HG03135 (cell line): Measurements from ENCODE around the gene TMEM217.
"Not testable (repeated sequence)": the region's sequence is repeated elsewhere in the genome, so short reads cannot be mapped to it uniquely, and the experiment has no call there.

ENCODE experiments used
- ATAC-seq: cut with Tn5 transposase; IDR thresholded peaks from one replicate; pipeline ENCODE4 v1.9.1; 2021; ENCODE audit warnings: mild to moderate bottlenecking, moderate library complexity; ENCODE audit not compliant: unreplicated experiment

Gene TMEM217

GRCh38 chr6:37218511-37218910 lies 39.4 kb downstream of the TMEM217 start:
- no peak for ATAC-seq

GRCh38 chr6:37218061-37218460 lies 39.9 kb downstream of the TMEM217 start:
- no peak for ATAC-seq

DNA sequence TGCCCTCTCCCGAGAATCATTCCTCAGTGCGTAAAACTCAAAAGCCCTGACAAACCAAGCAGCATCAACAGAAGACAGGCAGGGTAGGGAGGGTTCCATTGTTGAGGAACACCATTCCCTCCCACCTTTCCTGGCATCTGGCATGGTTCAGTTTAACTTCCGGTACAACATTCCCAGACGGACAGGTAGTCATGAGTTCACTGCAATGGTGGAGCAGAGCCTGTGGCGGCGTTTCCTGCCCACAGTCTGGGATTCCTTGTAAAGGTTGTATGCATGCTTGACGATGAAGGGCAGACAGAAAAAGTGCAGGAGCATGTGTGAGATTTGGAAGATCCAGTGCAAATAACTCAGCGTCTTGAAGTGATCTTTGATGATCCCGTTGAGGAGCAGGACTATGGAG lies 45.7 kb downstream of the TMEM217 start:
- no peak for ATAC-seq

DNA sequence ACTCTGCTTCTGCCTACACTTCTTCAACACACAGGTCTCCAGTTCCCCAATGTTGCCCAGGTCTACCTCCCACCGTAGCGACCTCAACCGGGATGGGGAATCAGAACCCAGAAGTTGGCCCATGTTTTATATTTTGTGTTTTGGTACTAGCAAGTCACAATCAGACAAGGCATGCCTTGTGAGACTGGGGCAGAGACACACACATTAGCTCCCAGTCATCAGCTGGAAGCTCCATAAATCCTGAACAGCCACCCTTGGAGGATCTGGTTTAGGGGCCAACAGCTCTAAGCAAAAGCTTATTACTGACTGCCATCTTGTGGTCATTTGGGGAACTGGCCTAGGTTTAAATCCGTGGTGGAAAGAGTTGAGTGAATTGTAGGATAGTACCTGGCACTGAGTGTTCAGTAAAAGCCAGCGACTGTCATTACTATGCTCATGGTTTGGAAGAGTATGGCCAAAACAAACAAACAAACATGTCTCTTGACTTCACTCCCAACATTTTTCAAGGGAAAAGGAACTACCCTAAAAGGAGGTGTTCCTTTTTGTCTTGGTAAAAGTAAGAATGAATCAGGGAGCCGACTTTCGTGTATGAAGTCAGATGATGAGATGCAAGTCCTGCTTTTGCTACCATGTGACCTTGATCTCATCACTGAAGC lies 47.5 kb downstream of the TMEM217 start:
- no peak for ATAC-seq

DNA sequence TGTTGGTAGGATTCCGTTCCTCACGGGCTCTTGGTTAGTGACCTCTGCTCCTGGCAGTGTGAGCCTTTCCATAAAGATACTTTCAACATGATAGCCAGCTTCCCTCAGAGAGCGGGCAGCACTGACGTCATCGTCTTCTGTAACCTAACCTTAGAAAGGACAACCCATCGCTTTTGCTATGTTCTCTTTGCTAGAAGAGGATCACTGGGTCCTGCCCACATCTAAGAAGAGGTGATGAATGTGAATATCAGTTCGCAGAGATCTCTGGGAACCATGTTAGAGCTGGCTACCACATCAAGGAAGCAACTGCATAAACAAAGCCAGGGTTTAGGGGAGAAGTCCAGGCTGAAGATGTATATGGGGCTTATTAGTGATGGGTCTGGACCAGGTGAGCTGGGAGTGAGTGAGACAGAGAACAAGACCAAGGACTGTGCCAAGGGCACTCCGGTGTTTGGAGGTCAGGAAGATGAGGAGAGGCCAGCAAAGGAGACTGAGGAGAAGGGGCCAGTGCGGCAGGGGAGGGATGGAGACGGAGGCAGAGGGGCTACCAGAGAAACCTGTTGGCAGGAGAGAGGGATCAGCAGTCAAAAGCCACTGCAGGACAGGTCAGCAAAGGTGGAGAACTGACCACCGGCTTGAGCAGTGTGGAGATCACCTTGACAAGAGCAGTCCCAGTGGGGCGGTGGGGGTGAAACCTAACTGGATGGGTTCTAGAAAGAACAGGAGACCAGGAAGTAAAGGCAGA lies 48.3 kb downstream of the TMEM217 start:
- no peak for ATAC-seq

DNA sequence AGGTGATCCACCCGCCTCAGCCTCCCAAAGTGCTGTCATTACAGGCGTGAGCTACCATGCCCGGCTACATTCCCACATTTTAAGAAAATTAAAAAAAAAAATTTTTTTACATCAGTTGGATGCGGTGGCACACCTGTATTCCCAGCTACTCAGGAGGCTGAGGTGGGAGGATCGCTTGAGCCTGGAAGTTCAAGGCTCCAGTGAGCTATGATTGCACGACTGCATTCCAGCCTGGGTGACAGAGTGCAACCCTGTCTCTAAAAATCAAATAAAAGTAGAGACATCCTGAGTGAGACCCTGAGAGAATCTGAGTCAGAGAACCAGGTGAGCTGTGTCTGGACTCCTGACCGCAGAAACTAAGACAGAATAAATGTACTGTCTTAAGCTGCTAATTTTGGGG lies 49.2 kb downstream of the TMEM217 start:
- no peak for ATAC-seq

- ATAC-seq, result peak; percentile 67
Observed at GRCh38 chr6:37207903-37208456, 50.0 kb downstream of the TMEM217 start.

- no peak for ATAC-seq
Observed at GRCh38 chr6:37206622-37207021, 51.3 kb downstream of the TMEM217 start.

GRCh38 chr6:37205997-37206340 lies 52.0 kb downstream of the TMEM217 start:
- no peak for ATAC-seq

DNA sequence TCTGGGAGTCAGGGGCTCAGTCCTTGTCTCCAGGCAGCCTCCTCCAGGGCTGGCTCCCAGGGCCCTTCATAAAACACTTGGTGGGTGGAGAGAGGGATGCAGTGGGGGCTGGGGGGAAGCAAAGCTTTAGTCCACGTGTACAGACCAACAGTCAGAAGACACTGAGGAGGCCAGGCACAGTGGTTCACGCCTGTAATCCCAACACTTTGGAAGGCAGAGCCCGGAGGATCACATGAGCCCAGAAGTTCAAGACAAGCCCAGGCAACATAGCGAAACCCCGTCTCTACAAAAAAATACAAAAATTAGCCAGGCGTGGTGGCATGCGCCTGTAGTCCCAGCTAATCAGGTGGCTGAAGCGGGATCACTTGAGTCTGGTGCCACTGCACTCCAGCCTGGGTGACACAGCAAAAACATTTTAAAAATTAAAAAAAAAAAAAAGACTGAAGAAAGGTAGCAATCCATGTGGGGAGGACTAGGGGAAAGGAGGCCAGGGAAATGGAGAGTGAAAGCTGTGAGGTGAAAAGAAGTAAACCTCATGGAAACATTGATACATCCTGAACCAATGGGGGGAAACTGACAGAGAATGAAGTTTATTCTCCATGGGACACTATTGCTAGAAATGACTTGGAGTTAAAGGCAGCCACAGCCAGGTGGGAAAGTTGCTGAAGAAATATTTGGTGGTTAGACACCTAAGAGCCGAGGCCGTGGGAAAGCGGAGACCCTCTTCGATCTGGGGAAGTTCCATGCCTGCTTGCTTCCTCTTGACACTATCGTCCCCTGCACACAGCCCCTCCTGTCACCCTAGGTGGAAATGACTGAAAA lies 52.6 kb downstream of the TMEM217 start:
- ATAC-seq, result no peak

- no peak for ATAC-seq
Observed at GRCh38 chr6:37204014-37204751, 53.8 kb downstream of the TMEM217 start.

DNA sequence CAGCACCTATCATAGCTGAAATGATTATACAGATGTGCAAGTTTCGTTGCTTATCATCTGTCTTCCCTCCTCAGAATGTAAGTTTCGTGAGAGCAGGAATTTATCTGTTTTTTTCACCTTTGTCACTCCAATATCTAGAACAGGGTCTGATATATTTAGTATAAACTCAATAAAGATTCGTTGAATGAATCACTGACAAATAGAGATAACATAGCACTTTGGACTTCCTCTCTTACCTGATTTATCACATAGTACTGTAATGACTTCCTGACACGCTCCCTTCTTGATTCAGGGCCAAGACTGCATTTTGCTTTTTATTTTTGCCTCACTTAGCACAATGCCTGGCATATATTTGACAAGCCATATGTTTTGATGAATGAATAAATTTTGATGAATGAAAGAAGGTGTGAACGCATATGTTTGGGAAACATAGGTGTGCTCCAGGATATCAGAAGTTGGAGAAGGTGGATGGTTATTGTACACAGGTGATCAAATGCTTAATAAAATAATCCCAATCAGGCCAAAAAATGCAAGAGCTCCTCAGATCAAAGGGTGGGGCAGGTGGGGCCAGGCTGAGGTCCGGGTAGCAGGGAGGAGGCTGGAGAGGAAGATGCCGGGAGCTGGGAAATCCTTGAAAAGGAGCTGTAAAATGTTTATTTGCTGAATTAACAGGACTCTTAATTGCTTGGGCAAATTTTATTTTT lies 55.0 kb downstream of the TMEM217 start:
- no peak for ATAC-seq

DNA sequence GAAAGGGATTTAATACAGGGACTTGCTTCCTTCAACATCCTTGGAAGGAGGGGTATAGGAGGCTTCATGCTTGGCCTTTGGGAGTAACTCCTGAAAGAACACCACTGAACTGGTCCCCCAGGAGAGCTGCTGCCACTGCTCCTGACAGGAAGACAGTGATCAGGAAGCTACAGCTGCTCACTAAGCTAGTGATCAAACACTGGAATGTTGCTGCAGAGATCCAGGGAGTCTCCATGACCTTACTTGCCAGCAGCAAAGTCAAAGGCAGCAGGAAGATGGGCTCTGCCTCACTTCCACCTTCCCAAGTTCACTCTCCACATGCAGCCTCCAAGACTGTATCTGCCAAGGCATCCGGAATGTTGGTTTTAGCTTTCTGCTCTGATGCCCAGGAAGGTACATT lies 56.2 kb downstream of the TMEM217 start:
- ATAC-seq, result no peak

DNA sequence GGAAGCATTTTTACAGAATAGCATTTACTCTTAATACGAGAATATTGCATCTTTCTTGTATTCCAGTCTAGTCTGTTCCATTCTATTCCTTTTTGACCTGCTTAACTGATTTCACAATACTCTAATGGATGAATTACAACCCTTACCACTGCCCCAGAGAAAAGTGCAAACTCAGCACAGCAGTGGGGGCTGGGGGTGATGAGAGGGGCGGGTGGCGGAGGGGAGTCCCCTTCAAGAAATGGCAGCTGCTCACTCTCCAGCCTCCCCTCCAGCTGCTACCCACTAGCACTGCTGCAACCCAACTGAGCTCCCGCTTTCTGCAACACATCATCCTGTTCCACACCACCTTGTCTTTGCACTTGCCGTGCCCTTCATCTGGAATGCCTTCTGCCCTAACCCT lies 57.9 kb downstream of the TMEM217 start:
- ATAC-seq, result no peak

DNA sequence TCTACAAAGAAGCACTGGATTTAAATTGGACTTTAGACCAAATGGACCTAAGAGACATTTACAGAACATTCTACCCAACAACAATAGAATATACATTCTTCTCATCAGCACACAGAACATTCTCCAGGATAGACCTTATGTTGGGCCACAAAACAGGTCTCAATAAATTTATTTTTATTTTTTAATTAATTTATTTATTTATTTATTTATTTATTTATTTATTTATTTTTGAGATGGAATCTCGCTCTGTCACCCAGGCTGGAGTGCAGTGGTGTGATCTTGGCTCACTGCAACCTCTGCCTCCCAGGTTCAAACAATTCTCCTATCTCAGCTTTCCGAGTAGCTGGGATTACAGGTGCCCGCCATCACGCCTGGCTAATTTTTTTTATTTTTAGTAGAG lies 61.5 kb downstream of the TMEM217 start:
- ATAC-seq, result not testable (repeated sequence)

DNA sequence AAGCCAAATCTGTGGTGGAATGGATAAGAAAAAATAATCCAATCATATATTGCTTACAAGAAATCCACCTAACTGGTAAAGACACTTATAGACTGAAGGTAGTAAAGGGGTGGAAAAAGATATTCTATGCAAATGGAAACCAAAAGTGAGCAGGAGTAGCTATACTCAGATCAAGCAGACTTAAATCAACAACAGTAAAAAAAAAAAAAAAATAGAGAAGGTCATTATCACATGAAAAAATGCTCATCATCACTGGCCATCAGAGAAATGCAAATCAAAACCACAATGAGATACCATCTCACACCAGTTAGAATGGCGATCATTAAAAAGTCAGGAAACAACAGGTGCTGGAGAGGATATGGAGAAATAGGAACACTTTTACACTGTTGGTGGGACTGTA lies 63.1 kb downstream of the TMEM217 start:
- ATAC-seq, result not testable (repeated sequence)

GRCh38 chr6:37192666-37193065 lies 65.3 kb downstream of the TMEM217 start:
- no peak for ATAC-seq

DNA sequence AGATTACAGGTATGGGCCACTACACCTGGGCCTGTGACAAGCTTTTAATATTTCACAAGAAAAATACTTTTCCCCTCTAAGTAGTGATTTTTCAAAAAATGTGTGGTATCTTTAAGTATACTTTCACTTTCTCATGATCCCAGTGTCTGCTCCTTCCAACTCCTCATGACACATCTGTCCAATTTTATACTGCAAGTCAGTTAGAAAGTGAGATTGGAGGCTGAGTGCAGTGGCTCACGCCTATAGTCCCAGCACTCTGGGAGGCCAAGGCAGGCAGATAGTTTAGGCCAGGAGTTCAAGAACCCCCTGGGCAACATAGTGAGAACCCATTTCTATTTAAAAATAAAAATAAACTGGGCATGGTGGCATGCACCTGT lies 67.8 kb downstream of the TMEM217 start:
- ATAC-seq, result no peak

DNA sequence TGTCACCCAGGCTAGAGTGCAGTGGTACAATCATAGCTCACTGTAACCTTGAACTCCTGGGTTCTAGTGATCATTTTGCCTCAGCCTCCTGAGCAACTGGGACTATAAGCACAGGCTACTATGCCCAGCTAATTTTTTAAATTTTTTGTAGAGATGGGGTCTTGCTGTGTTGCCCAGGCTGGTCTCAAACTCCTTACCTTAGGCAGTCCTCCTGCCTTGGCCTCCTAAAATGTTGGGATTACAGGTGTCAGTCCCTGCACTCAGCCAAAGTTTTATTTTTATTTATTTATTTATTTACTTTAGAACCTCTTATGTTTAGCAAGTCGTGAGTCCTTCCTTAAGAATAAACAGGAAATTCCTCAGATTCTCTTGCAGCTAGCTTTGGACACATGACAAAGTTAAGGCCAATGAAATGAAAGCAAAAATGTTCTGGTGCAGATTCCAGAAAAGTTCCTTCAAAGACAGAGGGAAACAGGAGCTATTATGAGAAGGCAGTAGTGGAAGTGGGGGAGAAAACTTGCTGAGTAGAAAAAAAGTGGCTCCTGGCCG lies 68.9 kb downstream of the TMEM217 start:
- ATAC-seq, result no peak
